ENCODE measurements around the gene VEGFB.

GRCh38 chr11:64185693-64186491, 48.5 kb upstream of the VEGFB start, which contains the start of gene STIP1:
- peak; percentile 16 to 81 for TF ChIP-seq POLR2A (IDR thresholded peaks at IDR 0.05)
- TF ChIP-seq, protein P1, sequence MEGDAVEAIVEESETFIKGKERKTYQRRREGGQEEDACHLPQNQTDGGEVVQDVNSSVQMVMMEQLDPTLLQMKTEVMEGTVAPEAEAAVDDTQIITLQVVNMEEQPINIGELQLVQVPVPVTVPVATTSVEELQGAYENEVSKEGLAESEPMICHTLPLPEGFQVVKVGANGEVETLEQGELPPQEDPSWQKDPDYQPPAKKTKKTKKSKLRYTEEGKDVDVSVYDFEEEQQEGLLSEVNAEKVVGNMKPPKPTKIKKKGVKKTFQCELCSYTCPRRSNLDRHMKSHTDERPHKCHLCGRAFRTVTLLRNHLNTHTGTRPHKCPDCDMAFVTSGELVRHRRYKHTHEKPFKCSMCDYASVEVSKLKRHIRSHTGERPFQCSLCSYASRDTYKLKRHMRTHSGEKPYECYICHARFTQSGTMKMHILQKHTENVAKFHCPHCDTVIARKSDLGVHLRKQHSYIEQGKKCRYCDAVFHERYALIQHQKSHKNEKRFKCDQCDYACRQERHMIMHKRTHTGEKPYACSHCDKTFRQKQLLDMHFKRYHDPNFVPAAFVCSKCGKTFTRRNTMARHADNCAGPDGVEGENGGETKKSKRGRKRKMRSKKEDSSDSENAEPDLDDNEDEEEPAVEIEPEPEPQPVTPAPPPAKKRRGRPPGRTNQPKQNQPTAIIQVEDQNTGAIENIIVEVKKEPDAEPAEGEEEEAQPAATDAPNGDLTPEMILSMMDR (IDR thresholded peaks at IDR 0.05), result peak in 4 of 6 experiments; percentile 33 to 63 (median 50)

Data from Peyer's patch (tissue), 4 donors.